Testis (tissue), 5 donors: ENCODE data around the gene GRHPR. TPM values are rescaled to one million over a fixed set of nuclear protein-coding genes. Genes with fewer than 3 reads are reported as not detected.

Source experiments
- DNase-seq: peaks from one replicate; pipeline ENCODE4 v3.0.0-alpha.2; 2019
- H3K27ac ChIP-seq, 2 donors: fragments of 200-600 bp; sonication (generic); one replicate each; pipeline ENCODE4 v1.5.1; 2019
- H3K27me3 ChIP-seq: fragments of 200-600 bp; sonication (generic); one replicate; pipeline ENCODE4 v1.5.1; 2019
- H3K36me3 ChIP-seq: fragments of 200-600 bp; sonication (generic); one replicate; pipeline ENCODE4 v1.5.1; 2017; ENCODE audit warnings: low read depth; ENCODE audit errors: missing control alignments
- H3K4me1 ChIP-seq: fragments of 200-600 bp; sonication (generic); one replicate; pipeline ENCODE4 v1.5.1; 2019
- H3K4me3 ChIP-seq, 2 donors: fragments of 200-600 bp; sonication (generic); one replicate each; pipeline ENCODE4 v1.5.1; 2017 to 2019
- H3K9me3 ChIP-seq: fragments of 200-600 bp; sonication (generic); one replicate; pipeline ENCODE4 v1.5.1; 2017
- POLR2A ChIP-seq: fragments of 450-650 bp; IDR thresholded peaks from one replicate; pipeline ENCODE4 v1.6.1; 2017; ENCODE audit warnings: antibody characterized with exemption, mild to moderate bottlenecking, moderate library complexity
- WGBS, 2 donors: methylation state at CpG; one replicate each; pipeline ENCODE4 v1.1.5; 2018; 5-methylcytosine and 5-hydroxymethylcytosine counted together
- intact Hi-C: fragments of 100-400 bp; cut with DNase I; formaldehyde crosslinking; loops from one replicate; pipeline ENCODE4 v1.15.1; 2023; ENCODE audit warnings: low total_unique reads
- long read RNA-seq, 2 donors: transcript quantifications; one replicate each; lab custom pipeline, GENCODE V29; 2026
- polyA plus RNA-seq: library from polyadenylated mRNA; stranded (reverse); fragments of 350-450 nt; fragmentation: Illumina TruSeq; extraction: RNeasy Lipid Tissue Mini Kit (QIAGEN cat#74804); gene quantifications from one replicate; pipeline ENCODE4 v1.2.3, GENCODE V29; 2014; ENCODE audit warnings: low read depth, low replicate concordance; ENCODE audit not compliant: insufficient read depth
- total RNA-seq, 2 donors: library from RNA; depleted of rRNA; stranded (reverse); fragments of >200 nt; gene quantifications; one replicate each; pipeline ENCODE4 v1.2.3, GENCODE V29; 2016
- TF ChIP-seq, protein P1 (sequence below), 3 experiments: fragments of 450-650 bp in 2 of 3; fragments of 200-600 bp in 1 of 3; sonication (generic) in 1 of 3; IDR thresholded peaks; one replicate each; pipeline ENCODE4 v1.5.1; 2016 to 2019; ENCODE audit warnings: antibody characterized with exemption in 3 of 3, mild to moderate bottlenecking in 2 of 3, moderate library complexity in 1 of 3

GRHPR gene
- total RNA-seq (100 to 1,000 TPM; 195 to 262 TPM), polyA plus RNA-seq (130 TPM)
- long read RNA-seq, donor 1, full-length matches to known transcripts: 94 of 104 reads
- long read RNA-seq, donor 1, partial matches to known transcripts: 10 of 104 reads
- long read RNA-seq, donor 1, other reads (novel, unspliced or antisense): 0 of 104 reads
- long read RNA-seq, donor 2, full-length matches to known transcripts: 56 of 63 reads
- long read RNA-seq, donor 2, partial matches to known transcripts: 7 of 63 reads
- long read RNA-seq, donor 2, other reads (novel, unspliced or antisense): 0 of 63 reads

DNA sequence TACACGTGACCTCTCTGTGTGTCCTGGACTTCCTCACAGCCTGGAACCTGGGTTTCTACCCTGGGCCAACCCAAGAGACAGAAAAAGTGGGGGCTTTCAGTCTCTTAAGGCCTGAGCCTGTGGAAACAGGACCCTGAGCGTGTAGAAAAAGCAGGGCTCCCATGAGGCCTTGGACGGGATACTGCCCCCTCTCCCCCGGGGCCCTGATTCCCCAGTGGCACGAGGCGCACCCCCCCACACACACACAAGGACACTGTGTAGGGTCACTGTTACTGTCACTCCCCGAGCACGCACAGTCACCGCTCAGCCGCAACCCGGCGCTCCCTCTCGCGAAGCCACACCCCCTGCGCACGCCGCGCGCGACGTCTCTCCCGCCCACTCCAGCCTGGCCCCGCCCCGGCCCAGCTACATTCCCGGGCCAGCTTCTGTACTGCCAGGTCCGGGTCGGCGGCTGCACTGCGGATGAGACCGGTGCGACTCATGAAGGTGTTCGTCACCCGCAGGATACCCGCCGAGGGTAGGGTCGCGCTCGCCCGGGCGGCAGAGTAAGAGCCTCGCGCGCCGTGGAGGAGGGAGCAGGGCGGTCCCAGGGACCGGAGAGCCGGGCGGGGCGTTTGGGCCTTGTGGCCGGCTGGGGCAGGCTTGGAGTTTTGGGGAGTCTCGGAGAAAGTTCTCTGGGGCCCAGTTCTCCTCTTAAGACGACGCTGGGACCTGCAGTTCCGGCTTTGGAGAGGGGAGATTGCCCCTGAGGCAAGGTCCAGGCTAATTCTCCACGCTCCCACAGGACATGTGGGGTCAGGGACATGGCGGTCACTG, at the start of gene GRHPR:
TSS of gene GRHPR (plus strand) at position 408 of the 816 bp plus-strand sequence. CDS start at position 463, 55 bp downstream.
- H3K27ac ChIP-seq: peak within 1 kb of the TSS; percentile 75 to 89
- peaks cover 33% of the 10 kb centered on the region for H3K4me1 ChIP-seq
- intact Hi-C loops: no loop called here
- no peaks in the 10 kb centered on the region for H3K9me3 ChIP-seq
- TF ChIP-seq POLR2A: peak; percentile 65
- TF ChIP-seq, protein P1, sequence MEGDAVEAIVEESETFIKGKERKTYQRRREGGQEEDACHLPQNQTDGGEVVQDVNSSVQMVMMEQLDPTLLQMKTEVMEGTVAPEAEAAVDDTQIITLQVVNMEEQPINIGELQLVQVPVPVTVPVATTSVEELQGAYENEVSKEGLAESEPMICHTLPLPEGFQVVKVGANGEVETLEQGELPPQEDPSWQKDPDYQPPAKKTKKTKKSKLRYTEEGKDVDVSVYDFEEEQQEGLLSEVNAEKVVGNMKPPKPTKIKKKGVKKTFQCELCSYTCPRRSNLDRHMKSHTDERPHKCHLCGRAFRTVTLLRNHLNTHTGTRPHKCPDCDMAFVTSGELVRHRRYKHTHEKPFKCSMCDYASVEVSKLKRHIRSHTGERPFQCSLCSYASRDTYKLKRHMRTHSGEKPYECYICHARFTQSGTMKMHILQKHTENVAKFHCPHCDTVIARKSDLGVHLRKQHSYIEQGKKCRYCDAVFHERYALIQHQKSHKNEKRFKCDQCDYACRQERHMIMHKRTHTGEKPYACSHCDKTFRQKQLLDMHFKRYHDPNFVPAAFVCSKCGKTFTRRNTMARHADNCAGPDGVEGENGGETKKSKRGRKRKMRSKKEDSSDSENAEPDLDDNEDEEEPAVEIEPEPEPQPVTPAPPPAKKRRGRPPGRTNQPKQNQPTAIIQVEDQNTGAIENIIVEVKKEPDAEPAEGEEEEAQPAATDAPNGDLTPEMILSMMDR (IDR thresholded peaks at IDR 0.05): no peak
- H3K4me3 ChIP-seq: peak within 1 kb of the TSS; percentile 78 to 80
- no peaks in the 10 kb centered on the region for H3K36me3 ChIP-seq
- peak; percentile 94 for DNase-seq
- WGBS, 2 donors: 0 to 2% methylated on average over 15 to 53 of the region's 56 CpGs
- no peaks in the 10 kb centered on the region for H3K27me3 ChIP-seq

DNA sequence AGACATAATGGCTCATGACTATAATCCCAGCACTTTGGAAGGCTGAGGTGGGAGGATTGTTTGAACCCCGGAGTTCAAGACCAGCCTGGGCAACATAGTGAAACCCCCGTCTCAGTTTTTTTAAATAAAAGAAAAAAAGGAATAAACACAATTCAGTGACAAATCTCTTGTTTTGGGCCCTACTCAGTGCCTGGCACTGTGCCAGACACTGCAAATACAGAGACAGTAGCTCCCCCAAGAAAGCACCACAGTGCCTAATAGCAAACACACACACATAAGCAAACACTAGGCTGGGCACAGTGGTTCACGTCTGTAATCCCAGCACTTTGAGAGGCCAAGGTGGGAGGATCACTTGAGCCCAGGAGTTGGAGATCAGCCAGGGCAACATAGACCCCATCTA, 49.7 kb upstream of the GRHPR start:
- TF ChIP-seq, protein P1 (IDR thresholded peaks at IDR 0.05): no peak
- TF ChIP-seq POLR2A: no peak
- 85 to 93% methylated on average over 3 of the region's 3 CpGs for WGBS, 2 donors

DNA sequence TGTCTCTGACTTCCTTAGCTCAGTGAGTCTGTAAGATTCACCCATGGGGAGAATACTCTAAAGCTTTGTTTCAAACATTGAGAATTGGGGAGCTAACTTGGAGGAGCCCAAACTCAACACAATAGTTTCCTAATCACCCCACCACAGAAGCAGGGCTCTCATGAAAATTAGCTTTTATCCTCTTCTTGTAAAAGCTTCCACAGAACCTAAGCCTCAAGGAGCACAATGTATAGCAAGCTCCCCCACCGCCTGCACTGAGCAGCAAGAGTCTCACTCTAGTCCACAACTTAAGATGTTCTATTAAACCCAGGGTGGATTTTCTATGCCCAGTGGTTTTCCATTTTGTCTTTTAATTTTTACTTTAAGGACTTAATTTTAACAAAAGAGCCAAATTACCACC, 48.9 kb upstream of the GRHPR start:
- H3K36me3 ChIP-seq: no peaks in the 10 kb centered on the region
- H3K4me1 ChIP-seq: no peaks in the 10 kb centered on the region
- intact Hi-C loops: no loop called here
- H3K27ac ChIP-seq: no peak overlapping the region
- TF ChIP-seq, protein P1 (IDR thresholded peaks at IDR 0.05): no peak
- TF ChIP-seq POLR2A: no peak
- H3K27me3 ChIP-seq: no peaks in the 10 kb centered on the region
- H3K4me3 ChIP-seq: no peak overlapping the region
- H3K9me3 ChIP-seq: no peaks in the 10 kb centered on the region
- DNase-seq: no peak
- 95 to 96% methylated on average over 1 of the region's 1 CpG for WGBS, 2 donors

More for the DNA sequence above, 49.7 kb upstream of the GRHPR start:
- intact Hi-C loops: no loop called here
- Histone ChIP-seq H3K27me3 (no peaks in the 10 kb centered on the region), H3K9me3 (no peaks in the 10 kb centered on the region), H3K4me1 (no peaks in the 10 kb centered on the region), H3K36me3 (no peaks in the 10 kb centered on the region), H3K4me3 (no peak overlapping the region), H3K27ac (no peak overlapping the region)
- no peak for DNase-seq

DNA sequence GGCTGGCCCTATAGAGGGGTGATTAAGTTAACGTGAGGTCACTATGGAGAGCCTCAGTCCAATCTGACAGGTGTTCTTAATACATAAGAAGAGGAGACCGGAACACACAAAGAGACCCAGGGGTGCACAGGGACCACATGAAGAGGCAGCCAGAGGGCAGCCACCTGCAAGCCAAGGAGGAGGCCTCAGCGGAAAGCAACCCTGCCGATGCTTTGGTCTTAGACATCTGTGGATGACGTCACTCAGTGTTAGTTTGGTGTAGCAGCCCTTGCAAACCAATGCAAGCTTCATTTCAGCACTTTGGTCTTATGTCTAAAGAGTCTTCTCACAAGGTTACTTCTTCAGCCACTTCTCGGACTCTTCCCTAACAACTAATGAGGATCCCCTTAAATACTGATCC, 47.6 kb upstream of the GRHPR start:
- 88 to 94% methylated on average over 6 of the region's 6 CpGs for WGBS, 2 donors

More for the DNA sequence above, 47.6 kb upstream of the GRHPR start:
- intact Hi-C loops: no loop called here
- TF ChIP-seq POLR2A: no peak
- TF ChIP-seq, protein P1 (IDR thresholded peaks at IDR 0.05): no peak
- Histone ChIP-seq H3K27ac (no peak overlapping the region), H3K9me3 (no peaks in the 10 kb centered on the region), H3K4me3 (no peak overlapping the region), H3K4me1 (no peaks in the 10 kb centered on the region), H3K27me3 (no peaks in the 10 kb centered on the region), H3K36me3 (no peaks in the 10 kb centered on the region)
- DNase-seq: no peak
